ENCODE data around the gene ACSF2. TPM values are rescaled to one million over a fixed set of nuclear protein-coding genes. Genes with fewer than 3 reads are reported as not detected.
A peak's percentile ranks its signal among the peaks of the same experiment; 100 is the strongest.

The ACSF2 gene
- total and polyA plus RNA-seq, 2 of the 13 experiments (the other 11 are each of a cell fraction or from before 2014, with no cell fraction given): 87.3 to 109 TPM

GRCh38 chr17:50397111-50397918, 28.7 kb upstream of the ACSF2 start, which contains the start of gene LRRC59 (continued):
- TF ChIP-seq POLR2A (IDR thresholded peaks at IDR 0.05; ENCODE audit: insufficient read depth in 1 of 2, low read depth in 2 of 2, low read length in 2 of 2) (peak; percentile 91 to 96), ZBED4 (CRISPR knock-in tag; IDR thresholded peaks at IDR 0.05; ENCODE audit: borderline replicate concordance) (peak; percentile 78), ZNF407 (CRISPR knock-in tag; IDR thresholded peaks at IDR 0.05; ENCODE audit: not compliant biosample characterization) (peak; percentile 92), ZNF883 (CRISPR knock-in tag; IDR thresholded peaks at IDR 0.05; ENCODE audit: not compliant biosample characterization) (peak; percentile 98), ZNF841 (CRISPR knock-in tag; IDR thresholded peaks at IDR 0.05; ENCODE audit: borderline replicate concordance) (peak; percentile 66; the same call in 1 of the 2 replicates), ZNF263 (CRISPR knock-in tag; IDR thresholded peaks at IDR 0.05) (peak; percentile 64; the same call in 1 of the 2 replicates), MTF1 (CRISPR knock-in tag; IDR thresholded peaks at IDR 0.05) (no peak; the same call in 1 of the 2 replicates), ZNF430 (CRISPR knock-in tag; IDR thresholded peaks at IDR 0.05) (peak; percentile 79; the same call in 1 of the 2 replicates), TEF (CRISPR knock-in tag; IDR thresholded peaks at IDR 0.05) (no peak), MYC (CRISPR knock-in tag; IDR thresholded peaks at IDR 0.05; ENCODE audit: borderline replicate concordance) (peak; percentile 98), USF2 (IDR thresholded peaks at IDR 0.05; ENCODE audit: low read depth, low read length) (no peak), USF2 (CRISPR knock-in tag; IDR thresholded peaks at IDR 0.05; ENCODE audit: borderline replicate concordance) (peak; percentile 43; the same call in 1 of the 2 replicates), YY1 (IDR thresholded peaks at IDR 0.05; ENCODE audit: insufficient read depth, insufficient replicate concordance, low read depth, low read length) (peak; percentile 87)

All from HepG2 (cell line).